ENCODE data around the gene RSKR. TPM values are rescaled to one million over a fixed set of nuclear protein-coding genes. Genes with fewer than 3 reads are reported as not detected.

RSKR gene
- total and polyA plus RNA-seq, 9 of the 15 experiments (the other 6 are each of a cell fraction or from before 2014, with no cell fraction given), result 1.4 to 42.3 (median 16.2) TPM

DNA sequence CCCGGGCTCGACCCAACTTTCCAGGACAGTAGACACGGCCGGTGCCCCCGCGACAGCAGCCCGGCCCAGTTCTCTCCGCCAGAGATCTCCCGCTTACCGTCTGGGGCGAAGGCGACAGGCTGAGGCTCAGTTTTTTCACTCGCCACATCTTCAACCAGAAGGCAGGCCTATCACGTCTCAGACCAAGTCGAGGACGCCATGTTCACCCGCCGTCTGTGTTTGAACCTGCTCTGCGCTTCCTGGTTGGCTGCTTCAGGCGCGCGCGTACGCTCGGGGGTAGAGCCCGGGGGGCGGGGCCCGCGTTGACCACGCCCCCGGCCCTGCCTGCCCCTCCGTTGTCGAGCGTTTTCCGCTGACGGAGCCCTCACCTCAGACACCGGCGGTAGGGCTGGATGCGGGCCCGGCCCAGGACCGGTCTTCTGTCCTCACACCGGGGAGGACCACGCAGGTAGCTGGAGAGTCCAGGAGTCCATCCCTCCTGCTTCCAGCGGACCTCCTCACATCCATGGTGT lies 15.1 kb downstream of the RSKR start, which contains the start of gene SPAG5 (continued):
- TF ChIP-seq, protein P1, sequence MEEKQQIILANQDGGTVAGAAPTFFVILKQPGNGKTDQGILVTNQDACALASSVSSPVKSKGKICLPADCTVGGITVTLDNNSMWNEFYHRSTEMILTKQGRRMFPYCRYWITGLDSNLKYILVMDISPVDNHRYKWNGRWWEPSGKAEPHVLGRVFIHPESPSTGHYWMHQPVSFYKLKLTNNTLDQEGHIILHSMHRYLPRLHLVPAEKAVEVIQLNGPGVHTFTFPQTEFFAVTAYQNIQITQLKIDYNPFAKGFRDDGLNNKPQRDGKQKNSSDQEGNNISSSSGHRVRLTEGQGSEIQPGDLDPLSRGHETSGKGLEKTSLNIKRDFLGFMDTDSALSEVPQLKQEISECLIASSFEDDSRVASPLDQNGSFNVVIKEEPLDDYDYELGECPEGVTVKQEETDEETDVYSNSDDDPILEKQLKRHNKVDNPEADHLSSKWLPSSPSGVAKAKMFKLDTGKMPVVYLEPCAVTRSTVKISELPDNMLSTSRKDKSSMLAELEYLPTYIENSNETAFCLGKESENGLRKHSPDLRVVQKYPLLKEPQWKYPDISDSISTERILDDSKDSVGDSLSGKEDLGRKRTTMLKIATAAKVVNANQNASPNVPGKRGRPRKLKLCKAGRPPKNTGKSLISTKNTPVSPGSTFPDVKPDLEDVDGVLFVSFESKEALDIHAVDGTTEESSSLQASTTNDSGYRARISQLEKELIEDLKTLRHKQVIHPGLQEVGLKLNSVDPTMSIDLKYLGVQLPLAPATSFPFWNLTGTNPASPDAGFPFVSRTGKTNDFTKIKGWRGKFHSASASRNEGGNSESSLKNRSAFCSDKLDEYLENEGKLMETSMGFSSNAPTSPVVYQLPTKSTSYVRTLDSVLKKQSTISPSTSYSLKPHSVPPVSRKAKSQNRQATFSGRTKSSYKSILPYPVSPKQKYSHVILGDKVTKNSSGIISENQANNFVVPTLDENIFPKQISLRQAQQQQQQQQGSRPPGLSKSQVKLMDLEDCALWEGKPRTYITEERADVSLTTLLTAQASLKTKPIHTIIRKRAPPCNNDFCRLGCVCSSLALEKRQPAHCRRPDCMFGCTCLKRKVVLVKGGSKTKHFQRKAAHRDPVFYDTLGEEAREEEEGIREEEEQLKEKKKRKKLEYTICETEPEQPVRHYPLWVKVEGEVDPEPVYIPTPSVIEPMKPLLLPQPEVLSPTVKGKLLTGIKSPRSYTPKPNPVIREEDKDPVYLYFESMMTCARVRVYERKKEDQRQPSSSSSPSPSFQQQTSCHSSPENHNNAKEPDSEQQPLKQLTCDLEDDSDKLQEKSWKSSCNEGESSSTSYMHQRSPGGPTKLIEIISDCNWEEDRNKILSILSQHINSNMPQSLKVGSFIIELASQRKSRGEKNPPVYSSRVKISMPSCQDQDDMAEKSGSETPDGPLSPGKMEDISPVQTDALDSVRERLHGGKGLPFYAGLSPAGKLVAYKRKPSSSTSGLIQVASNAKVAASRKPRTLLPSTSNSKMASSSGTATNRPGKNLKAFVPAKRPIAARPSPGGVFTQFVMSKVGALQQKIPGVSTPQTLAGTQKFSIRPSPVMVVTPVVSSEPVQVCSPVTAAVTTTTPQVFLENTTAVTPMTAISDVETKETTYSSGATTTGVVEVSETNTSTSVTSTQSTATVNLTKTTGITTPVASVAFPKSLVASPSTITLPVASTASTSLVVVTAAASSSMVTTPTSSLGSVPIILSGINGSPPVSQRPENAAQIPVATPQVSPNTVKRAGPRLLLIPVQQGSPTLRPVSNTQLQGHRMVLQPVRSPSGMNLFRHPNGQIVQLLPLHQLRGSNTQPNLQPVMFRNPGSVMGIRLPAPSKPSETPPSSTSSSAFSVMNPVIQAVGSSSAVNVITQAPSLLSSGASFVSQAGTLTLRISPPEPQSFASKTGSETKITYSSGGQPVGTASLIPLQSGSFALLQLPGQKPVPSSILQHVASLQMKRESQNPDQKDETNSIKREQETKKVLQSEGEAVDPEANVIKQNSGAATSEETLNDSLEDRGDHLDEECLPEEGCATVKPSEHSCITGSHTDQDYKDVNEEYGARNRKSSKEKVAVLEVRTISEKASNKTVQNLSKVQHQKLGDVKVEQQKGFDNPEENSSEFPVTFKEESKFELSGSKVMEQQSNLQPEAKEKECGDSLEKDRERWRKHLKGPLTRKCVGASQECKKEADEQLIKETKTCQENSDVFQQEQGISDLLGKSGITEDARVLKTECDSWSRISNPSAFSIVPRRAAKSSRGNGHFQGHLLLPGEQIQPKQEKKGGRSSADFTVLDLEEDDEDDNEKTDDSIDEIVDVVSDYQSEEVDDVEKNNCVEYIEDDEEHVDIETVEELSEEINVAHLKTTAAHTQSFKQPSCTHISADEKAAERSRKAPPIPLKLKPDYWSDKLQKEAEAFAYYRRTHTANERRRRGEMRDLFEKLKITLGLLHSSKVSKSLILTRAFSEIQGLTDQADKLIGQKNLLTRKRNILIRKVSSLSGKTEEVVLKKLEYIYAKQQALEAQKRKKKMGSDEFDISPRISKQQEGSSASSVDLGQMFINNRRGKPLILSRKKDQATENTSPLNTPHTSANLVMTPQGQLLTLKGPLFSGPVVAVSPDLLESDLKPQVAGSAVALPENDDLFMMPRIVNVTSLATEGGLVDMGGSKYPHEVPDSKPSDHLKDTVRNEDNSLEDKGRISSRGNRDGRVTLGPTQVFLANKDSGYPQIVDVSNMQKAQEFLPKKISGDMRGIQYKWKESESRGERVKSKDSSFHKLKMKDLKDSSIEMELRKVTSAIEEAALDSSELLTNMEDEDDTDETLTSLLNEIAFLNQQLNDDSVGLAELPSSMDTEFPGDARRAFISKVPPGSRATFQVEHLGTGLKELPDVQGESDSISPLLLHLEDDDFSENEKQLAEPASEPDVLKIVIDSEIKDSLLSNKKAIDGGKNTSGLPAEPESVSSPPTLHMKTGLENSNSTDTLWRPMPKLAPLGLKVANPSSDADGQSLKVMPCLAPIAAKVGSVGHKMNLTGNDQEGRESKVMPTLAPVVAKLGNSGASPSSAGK (IDR thresholded peaks at IDR 0.05), result no peak
- TF ChIP-seq NR3C1 (CRISPR knock-in tag; IDR thresholded peaks at IDR 0.05) (no peak), KDM1A (IDR thresholded peaks at IDR 0.05) (no peak), KHSRP (IDR thresholded peaks at IDR 0.05) (no peak), CBX5 (IDR thresholded peaks at IDR 0.05; ENCODE audit: borderline replicate concordance, low read depth) (no peak), KLF1 (tag; IDR thresholded peaks at IDR 0.05) (no peak), ZBTB8A (IDR thresholded peaks at IDR 0.05; ENCODE audit: partially characterized antibody) (no peak), ETV5 (CRISPR knock-in tag; IDR thresholded peaks at IDR 0.05; ENCODE audit: low read depth) (no peak), FOSL1 (tag; conservative IDR thresholded peaks at IDR 0.05) (no peak)
- TF ChIP-seq, protein P2, sequence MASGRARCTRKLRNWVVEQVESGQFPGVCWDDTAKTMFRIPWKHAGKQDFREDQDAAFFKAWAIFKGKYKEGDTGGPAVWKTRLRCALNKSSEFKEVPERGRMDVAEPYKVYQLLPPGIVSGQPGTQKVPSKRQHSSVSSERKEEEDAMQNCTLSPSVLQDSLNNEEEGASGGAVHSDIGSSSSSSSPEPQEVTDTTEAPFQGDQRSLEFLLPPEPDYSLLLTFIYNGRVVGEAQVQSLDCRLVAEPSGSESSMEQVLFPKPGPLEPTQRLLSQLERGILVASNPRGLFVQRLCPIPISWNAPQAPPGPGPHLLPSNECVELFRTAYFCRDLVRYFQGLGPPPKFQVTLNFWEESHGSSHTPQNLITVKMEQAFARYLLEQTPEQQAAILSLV (tag; IDR thresholded peaks at IDR 0.05), result no peak
- TF ChIP-seq, protein P3, sequence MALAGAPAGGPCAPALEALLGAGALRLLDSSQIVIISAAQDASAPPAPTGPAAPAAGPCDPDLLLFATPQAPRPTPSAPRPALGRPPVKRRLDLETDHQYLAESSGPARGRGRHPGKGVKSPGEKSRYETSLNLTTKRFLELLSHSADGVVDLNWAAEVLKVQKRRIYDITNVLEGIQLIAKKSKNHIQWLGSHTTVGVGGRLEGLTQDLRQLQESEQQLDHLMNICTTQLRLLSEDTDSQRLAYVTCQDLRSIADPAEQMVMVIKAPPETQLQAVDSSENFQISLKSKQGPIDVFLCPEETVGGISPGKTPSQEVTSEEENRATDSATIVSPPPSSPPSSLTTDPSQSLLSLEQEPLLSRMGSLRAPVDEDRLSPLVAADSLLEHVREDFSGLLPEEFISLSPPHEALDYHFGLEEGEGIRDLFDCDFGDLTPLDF (CRISPR knock-in tag; IDR thresholded peaks at IDR 0.05), result peak; percentile 98
- TF ChIP-seq, protein P4, sequence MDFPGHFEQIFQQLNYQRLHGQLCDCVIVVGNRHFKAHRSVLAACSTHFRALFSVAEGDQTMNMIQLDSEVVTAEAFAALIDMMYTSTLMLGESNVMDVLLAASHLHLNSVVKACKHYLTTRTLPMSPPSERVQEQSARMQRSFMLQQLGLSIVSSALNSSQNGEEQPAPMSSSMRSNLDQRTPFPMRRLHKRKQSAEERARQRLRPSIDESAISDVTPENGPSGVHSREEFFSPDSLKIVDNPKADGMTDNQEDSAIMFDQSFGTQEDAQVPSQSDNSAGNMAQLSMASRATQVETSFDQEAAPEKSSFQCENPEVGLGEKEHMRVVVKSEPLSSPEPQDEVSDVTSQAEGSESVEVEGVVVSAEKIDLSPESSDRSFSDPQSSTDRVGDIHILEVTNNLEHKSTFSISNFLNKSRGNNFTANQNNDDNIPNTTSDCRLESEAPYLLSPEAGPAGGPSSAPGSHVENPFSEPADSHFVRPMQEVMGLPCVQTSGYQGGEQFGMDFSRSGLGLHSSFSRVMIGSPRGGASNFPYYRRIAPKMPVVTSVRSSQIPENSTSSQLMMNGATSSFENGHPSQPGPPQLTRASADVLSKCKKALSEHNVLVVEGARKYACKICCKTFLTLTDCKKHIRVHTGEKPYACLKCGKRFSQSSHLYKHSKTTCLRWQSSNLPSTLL (IDR thresholded peaks at IDR 0.05), result no peak

All from K562 (cell line).